DOHH2 (cell line): ENCODE results near the gene OR1S2.

Experiments used
- H3F3A ChIP-seq: fragments of 200-600 bp; sonication (generic), shearing (Covaris generic); 2 replicates; pipeline ENCODE4 v1.6.0; 2016; ENCODE audit warnings: antibody characterized with exemption, mild to moderate bottlenecking; ENCODE audit not compliant: control insufficient read depth, insufficient read depth
- H3K27ac ChIP-seq: fragments of 200-600 bp; sonication (generic); 2 replicates; pipeline ENCODE4 v1.5.1; 2014; ENCODE audit warnings: low read depth, mild to moderate bottlenecking, low read length, moderate library complexity
- H3K27me3 ChIP-seq: fragments of 200-600 bp; sonication (generic); 2 replicates; pipeline ENCODE4 v1.6.1; 2014; ENCODE audit warnings: mild to moderate bottlenecking, low read length, mixed read lengths; ENCODE audit not compliant: control insufficient read depth
- H3K36me3 ChIP-seq: fragments of 200-600 bp; sonication (generic); 2 replicates; pipeline ENCODE4 v1.6.1; 2014; ENCODE audit warnings: mild to moderate bottlenecking, low read length, moderate library complexity, mixed read lengths; ENCODE audit not compliant: control insufficient read depth
- H3K4me1 ChIP-seq: fragments of 200-600 bp; sonication (generic); 2 replicates; pipeline ENCODE4 v1.6.1; 2014; ENCODE audit warnings: mild to moderate bottlenecking, low read length, mixed read lengths; ENCODE audit not compliant: control insufficient read depth
- H3K4me2 ChIP-seq: fragments of 200-600 bp; sonication (generic); 2 replicates; pipeline ENCODE4 v1.6.0; 2014; ENCODE audit warnings: mild to moderate bottlenecking, low read length, moderate library complexity
- H3K4me3 ChIP-seq: fragments of 200-600 bp; sonication (generic); 2 replicates; pipeline ENCODE4 v1.5.1; 2014; ENCODE audit warnings: mild to moderate bottlenecking, low read length, mixed read lengths
- H3K79me2 ChIP-seq: fragments of 200-600 bp; sonication (generic); 2 replicates; pipeline ENCODE4 v1.6.1; 2014; ENCODE audit warnings: mild to moderate bottlenecking, low read length, mixed read lengths; ENCODE audit not compliant: control insufficient read depth
- H3K9me2 ChIP-seq: fragments of 200-600 bp; sonication (generic); replicated peaks from 2 replicates; pipeline ENCODE4 v1.6.1; 2014; ENCODE audit warnings: mild to moderate bottlenecking, low read length, mixed read lengths; ENCODE audit not compliant: control insufficient read depth
- H3K9me3 ChIP-seq: fragments of 200-600 bp; sonication (generic); 2 replicates; pipeline ENCODE4 v1.6.1; 2014; ENCODE audit warnings: antibody characterized with exemption, low read length, mixed read lengths; ENCODE audit not compliant: control insufficient read depth, insufficient read depth
- H4K20me1 ChIP-seq: fragments of 200-600 bp; sonication (generic); 2 replicates; pipeline ENCODE4 v1.6.0; 2014; ENCODE audit warnings: low read depth, mild to moderate bottlenecking, antibody characterized with exemption, low read length, moderate library complexity; ENCODE audit not compliant: control insufficient read depth, insufficient read depth
- CTCF ChIP-seq: fragments of 200-600 bp; sonication (generic); IDR thresholded peaks from one replicate; pipeline ENCODE4 v1.5.1; 2014; ENCODE audit warnings: antibody characterized with exemption, mild to moderate bottlenecking, low read depth, low read length; ENCODE audit not compliant: poor library complexity, severe bottlenecking
- EZH2phosphoT487 ChIP-seq: fragments of 200-600 bp; sonication (generic); IDR thresholded peaks from 2 replicates; pipeline ENCODE4 v1.6.1; 2017; ENCODE audit warnings: borderline replicate concordance, mild to moderate bottlenecking, antibody characterized with exemption, low read length, moderate library complexity, mixed read lengths

Gene OR1S2

GRCh38 chr11:58164389-58164788 is 39.6 kb downstream of the OR1S2 start:
- Histone ChIP-seq H3K4me3 (no peak overlapping the region), H3K4me1 (no peaks in the 10 kb centered on the region), H3K36me3 (no peaks in the 10 kb centered on the region), H3K79me2 (no peaks in the 10 kb centered on the region), H3K9me2 (no peaks in the 10 kb centered on the region), H3K9me3 (no peaks in the 10 kb centered on the region), H3F3A (no peaks in the 10 kb centered on the region), H3K4me2 (no peak overlapping the region), H3K27me3 (no peaks in the 10 kb centered on the region), H4K20me1 (no peaks in the 10 kb centered on the region), H3K27ac (no peak overlapping the region)
- TF ChIP-seq CTCF: no peak
- TF ChIP-seq EZH2phosphoT487: no peak
